GM19372 (cell line): ENCODE measurements around the gene PAX1.

Experiments
- ATAC-seq: cut with Tn5 transposase; IDR thresholded peaks from one replicate; pipeline ENCODE4 v1.9.1; 2021; ENCODE audit warnings: mild to moderate bottlenecking, low read depth, moderate library complexity; ENCODE audit not compliant: unreplicated experiment

PAX1 gene

DNA sequence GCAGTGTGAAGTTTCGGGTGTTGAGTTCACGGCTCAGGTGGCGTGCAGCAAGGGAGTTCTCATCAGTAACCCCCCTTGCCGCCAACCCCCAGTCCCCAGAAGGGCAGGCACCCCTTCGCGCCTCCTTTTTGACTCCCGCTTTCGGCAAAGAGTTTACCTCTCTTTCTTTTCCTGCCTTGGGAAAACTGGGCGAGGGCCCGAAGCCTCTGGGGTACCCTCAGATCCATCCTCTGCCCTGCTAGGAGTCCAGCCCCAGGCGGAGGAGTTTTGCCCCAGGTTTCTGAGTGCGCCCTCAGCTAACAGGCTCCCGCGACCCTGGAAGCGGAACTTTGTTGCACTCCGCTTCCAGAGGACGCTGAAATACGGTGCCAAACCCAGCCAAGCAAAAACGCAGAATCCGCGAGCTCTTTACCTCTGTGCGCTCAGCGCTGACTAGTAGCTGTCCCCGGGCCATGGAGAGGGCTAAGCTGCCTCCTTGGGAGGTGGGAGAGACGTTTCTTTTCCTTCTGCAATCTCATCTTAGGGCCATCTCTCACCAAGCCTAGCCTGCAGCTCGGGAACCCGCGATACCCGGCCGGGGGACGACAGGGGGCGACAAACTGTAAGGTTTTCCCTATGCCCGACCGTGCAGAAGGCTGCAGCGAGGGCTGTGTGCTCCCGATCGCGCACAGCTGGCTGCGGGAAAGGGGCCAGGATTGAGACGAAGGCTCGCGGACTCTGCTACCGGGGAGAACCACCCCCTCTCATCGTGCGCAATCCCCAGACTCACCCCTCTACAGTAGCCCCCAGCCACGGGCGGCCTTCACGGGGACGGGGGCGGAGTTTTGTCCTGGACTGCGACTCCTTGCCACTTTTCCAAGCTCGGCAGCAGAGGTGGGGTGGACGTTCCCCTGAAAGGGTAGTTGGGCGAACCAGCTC, 2.7 kb upstream of the PAX1 start:
- ATAC-seq, result no peak

DNA sequence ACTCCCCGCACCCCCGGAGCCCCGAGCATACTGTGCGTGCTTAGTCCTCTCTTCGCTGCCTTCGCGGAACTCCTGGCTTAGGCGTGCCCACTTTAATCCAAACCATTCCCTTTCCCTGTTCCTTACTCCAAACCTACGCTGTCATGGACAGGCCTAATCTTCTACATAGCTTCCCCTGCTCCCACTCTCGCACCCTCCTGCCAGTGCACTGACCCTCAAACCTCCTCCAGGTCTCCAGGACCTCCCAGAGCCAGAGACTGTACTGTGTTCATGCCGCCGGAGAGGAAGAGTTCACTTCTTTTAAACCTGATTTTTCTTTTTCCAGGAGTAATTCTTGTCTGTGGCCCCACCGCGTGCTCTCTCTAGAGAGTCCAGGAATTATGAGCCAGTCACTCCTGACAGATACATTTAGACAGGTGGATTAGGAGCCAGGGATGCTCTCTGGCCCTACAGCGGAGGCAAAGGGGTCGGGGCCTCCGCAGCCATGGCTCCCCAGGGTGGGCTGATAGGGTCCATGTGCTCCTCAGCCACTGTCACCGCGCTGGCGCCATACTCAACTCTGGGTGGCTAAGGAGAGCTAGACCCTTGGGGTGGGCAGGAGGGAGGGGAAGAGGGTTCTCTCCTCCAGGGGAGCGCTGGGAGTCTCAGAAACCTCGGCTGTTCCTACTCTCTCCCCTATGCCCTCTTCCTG, 1.6 kb upstream of the PAX1 start:
- ATAC-seq, result no peak

DNA sequence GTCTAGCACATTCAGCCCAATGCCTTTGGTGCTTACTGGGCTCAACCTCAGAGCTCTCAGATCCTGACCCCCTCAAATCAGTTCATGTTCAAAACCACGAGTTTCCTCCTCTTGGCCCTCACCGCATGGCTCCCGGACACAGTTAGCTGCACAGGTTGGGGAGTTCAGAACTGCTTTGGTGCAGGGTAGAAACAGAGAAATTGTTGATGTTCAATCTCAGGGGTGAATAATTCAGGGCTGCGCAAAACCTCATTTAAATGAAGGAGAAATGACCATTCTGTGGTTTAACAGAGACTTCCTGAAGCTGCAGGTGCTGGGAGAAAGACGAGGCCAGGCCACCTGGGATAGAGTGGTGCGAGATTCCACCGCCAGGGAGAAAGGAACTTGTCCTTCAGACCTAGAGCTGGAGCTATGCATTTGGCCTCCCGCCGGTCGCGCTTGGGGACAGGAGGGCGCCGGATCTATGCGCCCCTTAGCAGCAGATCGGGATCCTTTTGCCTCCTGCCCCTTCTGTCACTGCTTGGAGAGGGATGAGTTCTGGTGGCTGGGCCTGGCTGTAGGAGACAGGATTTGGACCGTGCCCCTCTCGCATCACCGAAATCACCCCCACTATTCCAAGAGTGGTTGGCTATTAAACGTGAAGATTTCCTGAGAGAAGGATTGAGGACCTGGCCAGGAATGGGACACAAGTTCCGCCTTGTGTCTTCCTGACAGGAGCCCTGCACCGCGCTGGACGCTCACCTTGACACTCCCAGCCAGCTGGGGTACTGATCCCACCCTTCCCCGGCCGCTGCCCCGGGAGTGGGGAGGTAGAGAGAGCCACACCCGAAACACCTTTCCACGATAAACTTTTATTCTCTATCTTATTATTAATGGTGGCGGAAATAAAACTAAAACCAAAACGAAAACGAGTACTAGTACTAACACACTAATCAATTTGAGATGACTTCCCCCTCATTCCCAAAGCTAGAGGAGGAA, 767 bp upstream of the PAX1 start:
- no peak for ATAC-seq

DNA sequence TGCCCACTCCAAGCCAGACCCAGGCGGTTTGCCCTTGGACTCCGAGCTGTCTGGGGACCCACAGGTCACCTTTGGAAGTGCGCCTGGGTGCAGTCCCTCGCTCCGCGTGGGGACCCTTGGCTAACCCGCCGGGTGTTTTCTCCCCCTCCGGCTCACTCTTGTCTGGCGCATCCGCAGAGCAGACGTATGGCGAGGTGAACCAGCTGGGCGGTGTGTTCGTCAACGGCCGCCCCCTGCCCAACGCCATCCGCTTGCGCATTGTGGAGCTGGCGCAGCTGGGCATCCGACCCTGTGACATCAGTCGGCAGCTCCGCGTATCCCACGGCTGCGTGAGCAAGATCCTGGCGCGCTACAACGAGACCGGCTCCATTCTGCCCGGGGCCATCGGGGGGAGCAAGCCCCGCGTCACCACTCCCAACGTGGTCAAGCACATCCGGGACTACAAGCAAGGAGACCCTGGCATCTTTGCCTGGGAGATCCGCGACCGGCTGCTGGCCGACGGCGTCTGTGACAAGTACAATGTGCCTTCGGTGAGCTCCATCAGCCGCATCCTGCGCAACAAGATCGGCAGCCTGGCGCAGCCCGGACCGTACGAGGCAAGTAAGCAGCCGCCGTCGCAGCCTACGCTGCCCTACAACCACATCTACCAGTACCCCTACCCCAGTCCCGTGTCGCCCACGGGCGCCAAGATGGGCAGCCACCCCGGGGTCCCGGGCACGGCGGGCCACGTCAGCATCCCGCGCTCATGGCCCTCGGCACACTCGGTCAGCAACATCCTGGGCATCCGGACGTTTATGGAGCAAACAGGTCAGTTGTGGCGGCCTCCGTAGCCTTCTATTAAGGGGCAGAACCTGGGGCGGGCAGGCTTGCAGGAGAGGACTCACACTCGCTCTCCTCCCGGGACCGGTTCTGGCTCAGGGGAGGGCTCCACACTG, 1.1 kb downstream of the PAX1 start:
- ATAC-seq, result no peak

DNA sequence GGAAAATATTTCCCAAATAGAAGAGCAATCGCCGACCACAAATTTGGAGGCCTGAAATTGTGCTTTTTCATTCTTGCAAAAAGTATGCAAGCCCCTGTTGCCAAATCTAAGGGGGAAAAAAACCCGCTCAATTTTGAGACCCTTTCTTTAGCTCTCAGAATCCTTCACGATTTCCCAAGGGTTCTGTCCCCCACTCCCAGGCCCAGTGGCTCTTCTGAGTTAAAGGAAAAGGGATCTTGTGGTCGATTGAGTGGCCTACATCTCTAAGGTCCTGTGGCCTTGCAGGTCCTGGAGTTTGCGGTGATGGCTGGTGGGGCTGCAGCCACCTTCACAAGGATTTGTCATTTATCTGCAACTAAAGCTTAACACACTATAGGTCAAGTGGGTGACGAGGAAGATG, 1.8 kb downstream of the PAX1 start:
- no peak for ATAC-seq

DNA sequence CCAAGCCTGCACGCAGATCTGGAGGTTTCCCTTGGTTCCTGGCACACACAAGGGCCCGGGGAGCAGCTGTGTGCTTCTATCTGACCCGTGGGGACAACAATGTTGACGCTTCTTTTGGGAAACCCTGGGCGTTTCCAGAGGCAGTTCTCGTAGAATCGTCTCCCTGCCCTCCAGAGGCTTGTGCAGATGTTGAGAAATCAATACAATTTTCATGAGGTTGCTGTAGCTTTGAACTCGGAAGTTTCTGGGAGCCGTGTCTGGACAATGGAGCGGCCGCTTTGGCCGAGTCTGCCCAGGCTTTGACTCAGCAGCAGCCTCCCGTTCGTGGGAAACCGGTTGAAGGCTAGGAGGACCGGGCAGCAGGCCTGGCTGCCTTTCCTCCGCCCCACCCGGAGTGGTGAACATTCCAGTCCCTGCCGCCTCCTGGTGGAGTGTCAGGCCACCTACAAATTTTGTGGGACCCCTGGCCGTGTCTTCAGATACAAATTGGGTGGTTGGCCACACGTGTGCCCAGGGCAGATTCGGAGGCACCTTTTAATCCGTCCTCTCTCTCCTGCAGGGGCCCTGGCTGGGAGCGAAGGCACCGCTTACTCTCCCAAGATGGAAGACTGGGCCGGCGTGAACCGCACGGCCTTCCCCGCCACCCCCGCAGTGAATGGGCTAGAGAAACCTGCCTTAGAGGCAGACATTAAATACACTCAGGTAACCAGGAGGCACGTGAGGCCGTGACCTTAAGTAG, 2.7 kb downstream of the PAX1 start:
- ATAC-seq, result no peak

DNA sequence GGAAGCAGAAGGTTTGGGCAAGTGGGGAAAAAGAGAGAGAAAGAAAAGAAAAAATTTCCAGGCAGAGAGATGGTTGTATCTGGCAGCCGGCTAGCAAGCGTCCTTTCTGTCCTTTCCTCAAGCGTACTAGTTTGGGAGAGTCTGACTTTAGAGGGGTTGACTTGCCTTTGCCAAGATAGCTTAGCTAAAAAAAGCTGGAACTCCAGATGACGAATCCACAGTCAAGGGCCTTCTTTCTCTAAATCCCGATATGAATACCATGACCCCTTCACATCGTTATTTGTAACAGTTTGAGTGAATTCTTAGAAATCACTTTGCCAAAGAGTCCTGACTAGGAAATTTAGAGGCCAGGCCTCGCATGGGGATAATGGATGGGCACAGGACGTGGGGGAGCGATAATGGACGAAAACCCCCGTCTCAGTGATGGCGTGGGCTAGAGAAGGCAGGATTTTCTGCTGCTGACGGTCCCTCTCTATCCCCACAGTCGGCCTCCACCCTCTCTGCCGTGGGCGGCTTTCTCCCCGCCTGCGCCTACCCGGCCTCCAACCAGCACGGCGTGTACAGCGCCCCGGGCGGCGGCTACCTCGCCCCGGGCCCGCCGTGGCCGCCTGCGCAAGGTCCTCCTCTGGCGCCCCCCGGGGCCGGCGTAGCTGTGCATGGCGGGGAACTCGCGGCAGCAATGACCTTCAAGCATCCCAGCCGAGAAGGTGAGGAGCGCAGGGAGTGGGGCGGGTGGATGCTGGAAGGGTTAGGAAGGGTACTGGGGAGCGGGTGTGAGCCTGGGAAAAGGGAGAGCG, 3.5 kb downstream of the PAX1 start:
- ATAC-seq, result no peak

DNA sequence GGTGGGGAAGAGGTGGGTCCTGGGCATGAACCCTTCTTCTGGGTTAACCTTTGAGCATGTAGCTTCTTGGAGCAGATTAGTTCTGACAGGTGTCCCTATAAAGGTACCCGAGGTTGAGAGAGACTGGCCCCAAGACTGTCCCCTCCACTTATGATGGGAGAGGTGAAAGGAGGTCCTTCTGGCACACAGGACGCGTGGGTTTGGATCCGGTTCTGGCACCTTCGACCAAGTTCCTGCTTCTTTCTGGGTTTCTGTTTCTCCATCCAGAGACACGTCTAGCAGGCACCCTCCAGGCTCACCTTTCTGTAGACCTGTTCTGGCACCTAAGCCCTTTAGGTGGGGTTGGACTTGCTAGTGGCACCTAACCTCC, 4.1 kb downstream of the PAX1 start:
- no peak for ATAC-seq

DNA sequence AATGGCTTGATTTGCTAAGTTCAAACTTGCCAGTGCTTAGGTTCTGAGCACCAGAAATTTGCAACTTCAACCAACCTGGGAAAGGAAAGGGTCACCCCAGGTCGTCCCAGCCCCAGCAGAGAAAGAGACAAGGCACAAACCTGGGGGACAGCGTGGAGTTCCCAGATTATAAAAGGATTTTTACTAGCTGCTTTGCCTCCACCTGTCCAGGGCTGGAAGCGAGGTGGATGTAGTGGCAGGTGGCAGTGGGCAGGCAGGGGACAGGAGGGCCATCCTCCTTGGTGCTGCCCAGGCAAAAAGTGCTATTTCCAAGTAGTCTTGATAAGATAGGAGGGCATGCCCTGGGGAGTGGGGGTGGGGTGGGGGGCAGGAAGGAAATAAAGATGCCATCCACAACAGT, 4.9 kb downstream of the PAX1 start:
- ATAC-seq, result no peak

DNA sequence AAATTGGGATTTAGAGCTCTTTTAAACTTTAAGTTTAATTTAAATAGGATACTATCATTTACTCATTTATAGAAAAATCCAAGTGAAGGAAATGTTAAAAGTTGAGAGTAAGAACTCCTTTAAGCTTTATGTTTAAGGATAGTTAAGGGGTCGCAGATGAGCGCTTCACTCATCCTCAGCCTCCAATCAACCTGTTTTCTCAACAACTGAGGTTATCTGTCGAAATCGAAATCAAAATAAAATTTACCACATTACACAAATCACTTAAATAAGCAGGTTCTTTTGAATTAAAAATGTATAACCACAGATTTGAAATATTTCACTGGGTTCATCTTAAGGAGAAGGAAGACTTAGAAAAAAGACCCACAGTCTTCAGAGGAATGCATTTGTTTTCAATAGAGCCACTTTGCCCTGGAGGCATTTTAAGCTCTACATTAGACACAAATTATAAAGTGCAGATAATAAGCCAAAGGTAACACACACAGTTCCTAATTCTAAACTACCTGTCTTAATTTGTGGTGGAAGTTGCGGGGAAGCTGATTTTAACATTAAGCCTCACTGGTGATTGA, 5.5 kb downstream of the PAX1 start:
- no peak for ATAC-seq

DNA sequence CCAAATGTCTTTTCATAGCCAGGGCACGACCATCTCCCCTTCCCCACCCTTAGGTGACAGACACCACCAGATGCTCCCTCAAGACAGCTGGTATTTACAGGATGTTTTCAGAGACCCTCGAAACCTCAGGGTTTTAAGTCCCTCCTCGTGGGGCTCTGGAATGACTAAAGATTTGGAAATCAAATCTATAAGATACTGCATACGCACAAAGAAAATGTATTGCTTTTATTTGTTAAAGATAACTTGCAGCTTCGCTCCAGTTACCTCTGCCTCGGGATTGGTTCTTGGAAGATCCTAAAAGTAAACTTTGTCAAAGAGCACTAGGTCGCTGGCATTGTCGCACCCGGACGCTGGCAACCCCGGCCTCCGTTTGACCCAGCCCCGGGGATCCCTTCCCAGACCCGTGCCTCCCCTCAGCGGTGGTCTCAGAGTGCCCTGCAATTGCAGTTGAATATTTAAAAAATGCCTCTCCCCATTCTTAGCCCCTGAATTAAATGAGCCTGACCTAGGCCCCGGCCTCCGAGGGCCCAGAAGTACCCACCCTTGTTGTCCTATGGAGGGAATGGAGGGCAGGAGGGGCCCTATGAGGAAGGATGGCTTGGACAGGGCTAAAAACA, 7.1 kb downstream of the PAX1 start:
- no peak for ATAC-seq

DNA sequence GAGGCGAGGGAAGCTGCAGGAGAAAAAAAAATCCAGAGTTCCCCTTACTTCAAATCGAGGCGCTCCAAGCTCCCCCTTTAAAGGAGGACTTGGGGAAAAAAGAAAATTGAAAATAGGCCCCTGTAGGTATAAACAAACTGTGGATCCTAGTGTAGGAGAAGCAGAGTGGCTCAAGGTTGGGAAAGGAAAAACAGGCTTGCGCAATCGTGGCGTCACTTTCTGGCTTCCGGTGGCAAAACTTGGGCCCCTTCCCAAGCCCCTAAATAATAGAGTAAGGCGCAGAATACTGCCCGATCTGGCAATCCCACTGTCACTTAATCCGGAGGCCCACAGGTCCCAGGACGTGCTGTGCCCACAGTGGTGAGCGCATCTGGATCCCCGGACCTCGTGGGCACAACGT, 8.0 kb downstream of the PAX1 start:
- ATAC-seq, result no peak

DNA sequence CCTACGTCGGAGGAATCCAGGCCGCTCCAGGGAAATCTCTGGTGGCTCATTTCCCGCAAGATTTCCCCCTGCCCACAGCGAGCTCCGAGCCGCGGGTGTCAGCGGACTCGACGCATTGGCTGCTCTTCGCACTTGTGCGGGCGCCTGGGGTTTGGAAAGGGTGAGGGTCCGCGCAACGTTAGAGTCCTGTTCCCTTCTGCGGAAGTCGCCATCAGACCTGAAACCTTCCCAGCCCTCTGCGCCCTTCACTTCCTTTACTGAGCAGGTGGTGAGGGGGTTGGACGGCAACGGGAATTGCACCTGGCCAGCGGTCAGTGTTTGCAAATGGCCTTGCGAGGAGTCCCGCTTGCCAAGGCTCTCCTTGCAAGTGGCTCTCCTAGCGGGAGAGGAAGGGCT, 8.4 kb downstream of the PAX1 start:
- ATAC-seq, result no peak

DNA sequence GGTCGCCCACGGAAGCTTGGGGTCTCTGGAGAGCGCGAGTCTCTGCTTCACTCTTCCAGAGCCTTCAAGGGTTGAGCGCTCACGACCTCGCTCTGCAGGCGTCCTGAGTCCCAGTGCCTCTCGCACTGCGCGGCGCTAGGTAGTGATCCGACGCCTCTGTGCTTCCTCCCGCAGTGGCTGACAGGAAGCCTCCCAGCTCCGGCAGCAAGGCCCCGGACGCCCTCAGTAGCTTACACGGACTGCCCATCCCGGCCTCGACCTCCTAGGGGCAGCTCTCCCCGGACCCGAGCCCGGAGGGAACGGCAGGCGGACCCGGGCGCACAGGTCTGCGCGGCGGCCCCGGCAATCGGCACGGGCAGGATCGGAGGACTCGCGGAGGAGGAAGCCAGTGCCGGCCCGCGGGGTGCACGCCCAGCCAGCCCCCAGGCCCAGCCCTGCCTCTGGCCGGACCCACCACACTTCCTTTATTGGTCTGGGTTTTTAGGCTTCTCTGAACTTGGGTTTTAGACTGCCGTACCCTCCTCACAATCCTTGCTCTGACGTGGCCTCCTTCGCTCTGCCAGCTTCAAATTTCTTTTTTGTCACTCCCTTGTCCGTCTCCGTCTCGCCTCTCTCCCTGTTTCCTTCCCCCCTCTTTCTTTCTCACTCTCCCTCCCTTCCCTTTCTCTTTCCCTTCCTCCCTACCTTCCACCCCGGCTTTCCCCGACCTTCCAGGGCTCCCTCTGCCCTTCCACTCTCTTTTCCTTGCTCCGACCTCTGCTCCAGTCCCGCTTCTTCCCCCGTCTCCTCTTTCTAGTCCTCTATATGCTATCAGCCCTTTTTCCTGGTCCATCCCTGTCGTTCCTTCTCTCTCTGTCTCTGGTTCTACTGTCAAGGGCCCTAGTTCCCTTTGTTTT, 9.1 kb downstream of the PAX1 start:
- ATAC-seq, result no peak

DNA sequence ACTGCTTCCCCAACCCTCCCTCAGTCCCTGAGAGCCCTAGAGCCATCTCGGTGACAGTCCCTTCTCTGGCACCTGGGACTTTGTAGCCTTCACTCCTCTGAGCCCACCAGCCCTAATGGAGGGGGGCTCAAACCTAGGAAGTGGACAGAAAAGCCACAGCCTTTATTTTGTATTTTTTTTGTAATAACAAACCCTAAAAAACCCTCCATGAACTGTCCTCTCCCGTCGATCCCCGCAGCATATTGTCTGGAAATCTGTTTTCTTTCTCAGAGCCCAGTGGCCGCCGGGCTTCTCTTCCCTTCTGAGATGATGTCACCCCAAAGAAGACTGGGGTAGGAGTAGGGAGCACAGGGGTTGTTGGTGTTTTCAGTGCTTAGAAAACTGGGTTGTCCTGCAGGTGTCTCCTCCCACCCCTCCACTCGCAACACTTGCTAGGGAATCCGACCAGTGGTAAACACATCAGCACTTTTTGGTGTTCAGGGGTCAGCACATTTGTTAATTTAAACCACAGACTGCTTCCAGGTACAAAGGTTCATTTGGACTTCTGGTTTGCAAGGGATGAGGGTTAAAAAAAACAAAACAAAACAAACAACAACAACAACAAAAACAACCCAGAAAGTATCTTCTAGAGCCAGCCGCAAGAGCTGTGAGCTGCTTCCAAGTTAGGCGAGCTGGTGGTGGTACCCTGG, 9.9 kb downstream of the PAX1 start:
- ATAC-seq, result no peak

DNA sequence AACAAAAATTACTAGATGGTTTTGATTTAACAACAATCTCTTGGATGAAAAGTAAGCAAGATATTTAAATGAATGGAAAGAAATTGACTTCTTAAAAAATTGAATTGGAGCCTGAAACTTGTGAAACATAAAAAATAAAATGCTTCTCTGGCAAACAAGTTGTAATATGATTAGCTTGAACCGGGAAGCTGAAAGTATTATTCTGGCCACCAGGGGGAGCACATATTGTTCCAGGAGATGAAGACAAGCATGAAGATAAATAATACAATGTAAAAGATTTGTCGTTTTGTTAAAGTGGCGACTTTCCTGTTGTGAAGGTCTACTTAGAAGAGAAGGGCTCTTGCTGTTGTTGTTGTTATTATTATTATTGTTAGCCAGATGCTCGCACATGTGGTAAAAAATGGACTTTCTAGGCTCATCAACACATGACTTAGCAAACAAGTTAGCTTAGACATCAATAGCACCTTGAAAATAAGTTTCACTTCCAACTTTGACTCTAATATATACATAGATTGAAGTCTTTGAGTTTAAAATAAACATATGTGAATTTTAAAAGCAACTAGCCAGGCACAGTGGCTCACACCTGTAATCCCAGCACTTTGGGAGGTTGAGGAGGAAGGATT, 14.2 kb downstream of the PAX1 start:
- ATAC-seq, result no peak
